HepG2 (cell line): Measurements from ENCODE around the gene PLK5. TPM values are rescaled to one million over a fixed set of nuclear protein-coding genes. Genes with fewer than 3 reads are reported as not detected.

Experiments
- ADNP ChIP-seq: sonication (generic); formaldehyde crosslinking; IDR thresholded peaks from 2 replicates; pipeline ENCODE4 v1.4.0; 2020; ENCODE audit warnings: missing genetic modification reagents
- CEBPZ ChIP-seq: IDR thresholded peaks from 2 replicates; pipeline ENCODE4 v1.6.1; 2012; ENCODE audit warnings: low read length, improper control_type of control experiment
- EED ChIP-seq: sonication (generic); formaldehyde crosslinking; IDR thresholded peaks from 2 replicates; pipeline ENCODE4 v1.5.0; 2020; ENCODE audit warnings: mild to moderate bottlenecking, missing genetic modification reagents
- GABPA ChIP-seq, 2 experiments: IDR thresholded peaks; 2 replicates each; pipeline ENCODE4 v1.6.1; 2011 to 2016; ENCODE audit warnings: low read depth in 2 of 2, low read length in 1 of 2, missing biosample characterization in 1 of 2, missing genetic modification characterization in 1 of 2
- NAIF1 ChIP-seq: sonication (generic); formaldehyde crosslinking; IDR thresholded peaks from 2 replicates; pipeline ENCODE4 v1.5.0; 2020; ENCODE audit warnings: mild to moderate bottlenecking, missing genetic modification reagents, borderline replicate concordance
- RAD51 ChIP-seq: fragments of 450-650 bp; IDR thresholded peaks from 2 replicates; pipeline ENCODE4 v1.6.1; 2016; ENCODE audit warnings: borderline replicate concordance
- ZNF326 ChIP-seq: sonication (generic); formaldehyde crosslinking; IDR thresholded peaks from 2 replicates; pipeline ENCODE4 v1.4.0; 2020; ENCODE audit warnings: missing genetic modification reagents, borderline replicate concordance
- ZNF747 ChIP-seq: sonication (generic); formaldehyde crosslinking; IDR thresholded peaks from 2 replicates; pipeline ENCODE4 v1.8.1; 2023; ENCODE audit warnings: missing genetic modification reagents, mild to moderate bottlenecking, borderline replicate concordance
- ZSCAN9 ChIP-seq: IDR thresholded peaks from 2 replicates; pipeline ENCODE4 v1.6.1; 2016; ENCODE audit warnings: borderline replicate concordance
- polyA plus RNA-seq, 8 experiments: library from polyadenylated mRNA; depleted of rRNA in 3 of 8; stranded (reverse) in 7 of 8; unstranded in 1 of 8; fragments of >200 nt; fragmentation: Illumina TruSeq in 4 of 8; extraction: Trizol in 4 of 8; gene quantifications; 2 replicates each; pipeline versions ENCODE4 v1.2.1 to v1.2.3, GENCODE V29; 2011 to 2016; ENCODE audit warnings: low read depth in 4 of 8, missing spikeins in 1 of 8, mixed read lengths in 1 of 8; ENCODE audit not compliant: insufficient read depth in 1 of 8
- total RNA-seq, 5 experiments: library from RNA; depleted of rRNA; stranded (reverse); fragments of >200 nt; fragmentation: Illumina TruSeq; extraction: Trizol; gene quantifications; 2 replicates each; pipeline ENCODE4 v1.2.3, GENCODE V29; 2016; ENCODE audit warnings: low read depth in 1 of 5
- TF ChIP-seq, protein P1 (sequence below): sonication (generic); formaldehyde crosslinking; IDR thresholded peaks from 2 replicates; pipeline ENCODE4 v1.5.0; 2020; ENCODE audit warnings: mild to moderate bottlenecking, missing genetic modification reagents, borderline replicate concordance
- TF ChIP-seq, protein P2 (sequence below): IDR thresholded peaks from 2 replicates; pipeline ENCODE4 v1.6.1; 2016; ENCODE audit warnings: low read depth, borderline replicate concordance

PLK5 gene
- total and polyA plus RNA-seq, 2 of the 13 experiments (the other 11 are each of a cell fraction or from before 2014, with no cell fraction given) = not detected

- no peak for TF ChIP-seq GABPA (IDR thresholded peaks at IDR 0.05; ENCODE audit: low read depth, low read length)
- TF ChIP-seq GABPA (CRISPR knock-in tag; IDR thresholded peaks at IDR 0.05; ENCODE audit: low read depth) = no peak
- no peak for TF ChIP-seq ZNF326 (CRISPR knock-in tag)
- TF ChIP-seq ZNF747 (CRISPR knock-in tag) = no peak; the same call in 1 of the 2 replicates
- TF ChIP-seq, protein P1, sequence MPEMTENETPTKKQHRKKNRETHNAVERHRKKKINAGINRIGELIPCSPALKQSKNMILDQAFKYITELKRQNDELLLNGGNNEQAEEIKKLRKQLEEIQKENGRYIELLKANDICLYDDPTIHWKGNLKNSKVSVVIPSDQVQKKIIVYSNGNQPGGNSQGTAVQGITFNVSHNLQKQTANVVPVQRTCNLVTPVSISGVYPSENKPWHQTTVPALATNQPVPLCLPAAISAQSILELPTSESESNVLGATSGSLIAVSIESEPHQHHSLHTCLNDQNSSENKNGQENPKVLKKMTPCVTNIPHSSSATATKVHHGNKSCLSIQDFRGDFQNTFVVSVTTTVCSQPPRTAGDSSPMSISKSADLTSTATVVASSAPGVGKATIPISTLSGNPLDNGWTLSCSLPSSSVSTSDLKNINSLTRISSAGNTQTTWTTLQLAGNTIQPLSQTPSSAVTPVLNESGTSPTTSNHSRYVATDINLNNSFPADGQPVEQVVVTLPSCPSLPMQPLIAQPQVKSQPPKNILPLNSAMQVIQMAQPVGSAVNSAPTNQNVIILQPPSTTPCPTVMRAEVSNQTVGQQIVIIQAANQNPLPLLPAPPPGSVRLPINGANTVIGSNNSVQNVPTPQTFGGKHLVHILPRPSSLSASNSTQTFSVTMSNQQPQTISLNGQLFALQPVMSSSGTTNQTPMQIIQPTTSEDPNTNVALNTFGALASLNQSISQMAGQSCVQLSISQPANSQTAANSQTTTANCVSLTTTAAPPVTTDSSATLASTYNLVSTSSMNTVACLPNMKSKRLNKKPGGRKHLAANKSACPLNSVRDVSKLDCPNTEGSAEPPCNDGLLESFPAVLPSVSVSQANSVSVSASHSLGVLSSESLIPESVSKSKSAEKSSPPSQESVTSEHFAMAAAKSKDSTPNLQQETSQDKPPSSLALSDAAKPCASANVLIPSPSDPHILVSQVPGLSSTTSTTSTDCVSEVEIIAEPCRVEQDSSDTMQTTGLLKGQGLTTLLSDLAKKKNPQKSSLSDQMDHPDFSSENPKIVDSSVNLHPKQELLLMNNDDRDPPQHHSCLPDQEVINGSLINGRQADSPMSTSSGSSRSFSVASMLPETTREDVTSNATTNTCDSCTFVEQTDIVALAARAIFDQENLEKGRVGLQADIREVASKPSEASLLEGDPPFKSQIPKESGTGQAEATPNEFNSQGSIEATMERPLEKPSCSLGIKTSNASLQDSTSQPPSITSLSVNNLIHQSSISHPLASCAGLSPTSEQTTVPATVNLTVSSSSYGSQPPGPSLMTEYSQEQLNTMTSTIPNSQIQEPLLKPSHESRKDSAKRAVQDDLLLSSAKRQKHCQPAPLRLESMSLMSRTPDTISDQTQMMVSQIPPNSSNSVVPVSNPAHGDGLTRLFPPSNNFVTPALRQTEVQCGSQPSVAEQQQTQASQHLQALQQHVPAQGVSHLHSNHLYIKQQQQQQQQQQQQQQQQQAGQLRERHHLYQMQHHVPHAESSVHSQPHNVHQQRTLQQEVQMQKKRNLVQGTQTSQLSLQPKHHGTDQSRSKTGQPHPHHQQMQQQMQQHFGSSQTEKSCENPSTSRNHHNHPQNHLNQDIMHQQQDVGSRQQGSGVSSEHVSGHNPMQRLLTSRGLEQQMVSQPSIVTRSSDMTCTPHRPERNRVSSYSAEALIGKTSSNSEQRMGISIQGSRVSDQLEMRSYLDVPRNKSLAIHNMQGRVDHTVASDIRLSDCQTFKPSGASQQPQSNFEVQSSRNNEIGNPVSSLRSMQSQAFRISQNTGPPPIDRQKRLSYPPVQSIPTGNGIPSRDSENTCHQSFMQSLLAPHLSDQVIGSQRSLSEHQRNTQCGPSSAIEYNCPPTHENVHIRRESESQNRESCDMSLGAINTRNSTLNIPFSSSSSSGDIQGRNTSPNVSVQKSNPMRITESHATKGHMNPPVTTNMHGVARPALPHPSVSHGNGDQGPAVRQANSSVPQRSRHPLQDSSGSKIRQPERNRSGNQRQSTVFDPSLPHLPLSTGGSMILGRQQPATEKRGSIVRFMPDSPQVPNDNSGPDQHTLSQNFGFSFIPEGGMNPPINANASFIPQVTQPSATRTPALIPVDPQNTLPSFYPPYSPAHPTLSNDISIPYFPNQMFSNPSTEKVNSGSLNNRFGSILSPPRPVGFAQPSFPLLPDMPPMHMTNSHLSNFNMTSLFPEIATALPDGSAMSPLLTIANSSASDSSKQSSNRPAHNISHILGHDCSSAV (CRISPR knock-in tag) = no peak
- no peak for TF ChIP-seq ZSCAN9 (CRISPR knock-in tag)
- TF ChIP-seq RAD51 = no peak
- no peak for TF ChIP-seq CEBPZ
- TF ChIP-seq, protein P2, sequence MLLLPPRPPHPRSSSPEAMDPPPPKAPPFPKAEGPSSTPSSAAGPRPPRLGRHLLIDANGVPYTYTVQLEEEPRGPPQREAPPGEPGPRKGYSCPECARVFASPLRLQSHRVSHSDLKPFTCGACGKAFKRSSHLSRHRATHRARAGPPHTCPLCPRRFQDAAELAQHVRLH (CRISPR knock-in tag) = peak; percentile 71; the same call in 1 of the 2 replicates
- TF ChIP-seq NAIF1 (CRISPR knock-in tag) = peak; percentile 59; the same call in 1 of the 2 replicates
- TF ChIP-seq ADNP (CRISPR knock-in tag) = no peak
- TF ChIP-seq EED (CRISPR knock-in tag) = no peak
Observed at GRCh38 chr19:1568320-1569019, 44.6 kb downstream of the PLK5 start, which contains the start of gene MEX3D (continued).
